Measurements from ENCODE around the gene AAK1. TPM values are rescaled to one million over a fixed set of nuclear protein-coding genes. Genes with fewer than 3 reads are reported as not detected.
A peak's percentile ranks its signal among the peaks of the same experiment; 100 is the strongest.

Gene AAK1
- total and polyA plus RNA-seq, 2 donors (not counting 3 experiments of a cell fraction or from before 2014, with no cell fraction given): 31.0 to 127 TPM

- no peak overlapping the region for H3K4me2 ChIP-seq (ENCODE audit: insufficient read depth, low read length)
- H2AFZ ChIP-seq (ENCODE audit: low read depth, low read length): no peak overlapping the region
- no peaks in the 10 kb centered on the region for H4K20me1 ChIP-seq (replicated peaks; ENCODE audit: control insufficient read depth, extremely low read depth, insufficient read depth, low read length)
- dilution Hi-C loops (cut with MboI; ENCODE audit: extremely low pct_ligation_motif_present, low sequenced_read_pairs): no loop called here
- no peaks in the 10 kb centered on the region for H3K9me1 ChIP-seq (replicated peaks; ENCODE audit: control insufficient read depth, extremely low read depth, insufficient read depth, low read length)
- H3K9me3 ChIP-seq (replicated peaks; ENCODE audit: control insufficient read depth, insufficient read depth, low read length): no peaks in the 10 kb centered on the region
- TF ChIP-seq, protein P1, sequence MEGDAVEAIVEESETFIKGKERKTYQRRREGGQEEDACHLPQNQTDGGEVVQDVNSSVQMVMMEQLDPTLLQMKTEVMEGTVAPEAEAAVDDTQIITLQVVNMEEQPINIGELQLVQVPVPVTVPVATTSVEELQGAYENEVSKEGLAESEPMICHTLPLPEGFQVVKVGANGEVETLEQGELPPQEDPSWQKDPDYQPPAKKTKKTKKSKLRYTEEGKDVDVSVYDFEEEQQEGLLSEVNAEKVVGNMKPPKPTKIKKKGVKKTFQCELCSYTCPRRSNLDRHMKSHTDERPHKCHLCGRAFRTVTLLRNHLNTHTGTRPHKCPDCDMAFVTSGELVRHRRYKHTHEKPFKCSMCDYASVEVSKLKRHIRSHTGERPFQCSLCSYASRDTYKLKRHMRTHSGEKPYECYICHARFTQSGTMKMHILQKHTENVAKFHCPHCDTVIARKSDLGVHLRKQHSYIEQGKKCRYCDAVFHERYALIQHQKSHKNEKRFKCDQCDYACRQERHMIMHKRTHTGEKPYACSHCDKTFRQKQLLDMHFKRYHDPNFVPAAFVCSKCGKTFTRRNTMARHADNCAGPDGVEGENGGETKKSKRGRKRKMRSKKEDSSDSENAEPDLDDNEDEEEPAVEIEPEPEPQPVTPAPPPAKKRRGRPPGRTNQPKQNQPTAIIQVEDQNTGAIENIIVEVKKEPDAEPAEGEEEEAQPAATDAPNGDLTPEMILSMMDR (IDR thresholded peaks at IDR 0.05; ENCODE audit: extremely low read depth in 1 of 2, insufficient read depth in 1 of 2, low read depth in 1 of 2, low read length in 2 of 2): no peak
- TF ChIP-seq JUN (IDR thresholded peaks at IDR 0.05; ENCODE audit: borderline replicate concordance, insufficient read depth, insufficient read length, low read depth): no peak
- TF ChIP-seq MAX (IDR thresholded peaks at IDR 0.05; ENCODE audit: insufficient read depth, insufficient read length): no peak
- TF ChIP-seq GATA2 (IDR thresholded peaks at IDR 0.05; ENCODE audit: insufficient read depth, insufficient read length, low read depth, low read length): no peak
- TF ChIP-seq EZH2 (IDR thresholded peaks at IDR 0.05; ENCODE audit: borderline replicate concordance, low read depth, low read length, severe bottlenecking): no peak
- TF ChIP-seq MYC (IDR thresholded peaks at IDR 0.05; ENCODE audit: low read depth, low read length): no peak
- no peak for TF ChIP-seq FOS (IDR thresholded peaks at IDR 0.05; ENCODE audit: borderline replicate concordance, insufficient read depth, low read length)
- no peak for TF ChIP-seq POLR2A (IDR thresholded peaks at IDR 0.05; ENCODE audit: low read depth, low read length)
- no peaks in the 10 kb centered on the region for H3K27me3 ChIP-seq (ENCODE audit: control insufficient read depth in 2 of 2, insufficient read depth in 2 of 2, low read length in 2 of 2)
- no peak overlapping the region for H3K27ac ChIP-seq (ENCODE audit: insufficient read depth, low read depth, low read length)
- no peaks in the 10 kb centered on the region for H3K4me1 ChIP-seq (ENCODE audit: control insufficient read depth, extremely low read depth, insufficient read depth, low read length)
- ChIA-PET POLR2A (no interaction called here), CTCF (no interaction called here)
- no peak overlapping the region for H3K9ac ChIP-seq (replicated peaks; ENCODE audit: extremely low read depth, insufficient read depth, low read length)
- peak; percentile 48 for FAIRE-seq
- no peaks in the 10 kb centered on the region for H3K36me3 ChIP-seq (ENCODE audit: control insufficient read depth in 2 of 2, extremely low read depth in 1 of 2, insufficient read depth in 2 of 2, low read length in 2 of 2)
- DNase-seq (ENCODE audit: low read depth, low spot score): no peak
- intact Hi-C loops (cut with micrococcal nuclease): no loop called here
- no peak overlapping the region for H3K4me3 ChIP-seq (replicated peaks in 1 of 3; ENCODE audit: insufficient read depth in 1 of 3, low read depth in 1 of 3, low read length in 3 of 3)
- H3K79me2 ChIP-seq (ENCODE audit: control insufficient read depth, insufficient read depth, low read length): no peaks in the 10 kb centered on the region
- no TSS peak for BruUV-seq (replicated peaks)
Measured at GRCh38 chr2:69453475-69454129, 189.9 kb downstream of the AAK1 start.

Measured in endothelial cell of umbilical vein (primary cell).